OCI-LY3 (cell line): ENCODE measurements around the gene MAN2A2.
"Not testable (repeated sequence)": the region's sequence is repeated elsewhere in the genome, so short reads cannot be mapped to it uniquely, and the experiment has no call there.

Source experiments
- H2AFZ ChIP-seq: fragments of 200-600, 300-600 bp; shearing (Covaris generic); 2 replicates; pipeline ENCODE4 v1.6.0; 2014; ENCODE audit warnings: antibody characterized with exemption, low read depth, low read length
- H3K27ac ChIP-seq: fragments of 200-600, 300-600 bp; sonication (generic); 2 replicates; pipeline ENCODE4 v1.5.1; 2014; ENCODE audit warnings: mild to moderate bottlenecking, low read length, moderate library complexity, mixed read lengths
- H3K27me3 ChIP-seq: fragments of 200-600, 300-600 bp; sonication (generic); 2 replicates; pipeline ENCODE4 v1.6.1; 2014; ENCODE audit warnings: low read depth, low read length, mixed read lengths
- H3K36me3 ChIP-seq: fragments of 200-600, 300-600 bp; sonication (generic); replicated peaks from 2 replicates; pipeline ENCODE3; 2014; ENCODE audit warnings: low read depth, low read length, mixed read lengths
- H3K4me1 ChIP-seq: fragments of 300-600, 200-600 bp; sonication (generic); 2 replicates; pipeline ENCODE4 v1.6.1; 2014; ENCODE audit warnings: low read length, mixed read lengths
- H3K4me2 ChIP-seq: fragments of 200-600, 300-600 bp; sonication (generic); 2 replicates; pipeline ENCODE4 v1.6.1; 2014; ENCODE audit warnings: low read length, mixed read lengths
- H3K4me3 ChIP-seq: fragments of 300-600, 200-600 bp; sonication (generic); 2 replicates; pipeline ENCODE4 v1.5.1; 2014; ENCODE audit warnings: antibody characterized with exemption, mild to moderate bottlenecking, low read length, moderate library complexity
- H3K79me2 ChIP-seq: fragments of 300-600, 200-600 bp; shearing (Covaris generic); 2 replicates; pipeline ENCODE4 v1.6.1; 2014; ENCODE audit warnings: mild to moderate bottlenecking, low read length, mixed read lengths
- H3K9ac ChIP-seq: fragments of 300-600, 200-600 bp; shearing (Covaris generic); 2 replicates; pipeline ENCODE4 v1.6.0; 2014; ENCODE audit warnings: mild to moderate bottlenecking, low read length, moderate library complexity
- H3K9me3 ChIP-seq: fragments of 200-600, 300-600 bp; shearing (Covaris generic); 2 replicates; pipeline ENCODE4 v1.6.1; 2014; ENCODE audit warnings: low read length, mixed read lengths; ENCODE audit not compliant: insufficient read depth
- H4K20me1 ChIP-seq: fragments of 200-600, 300-600 bp; sonication (generic); 2 replicates; pipeline ENCODE4 v1.6.1; 2016; ENCODE audit warnings: low read length, mixed read lengths; ENCODE audit not compliant: insufficient read depth
- CTCF ChIP-seq: fragments of 200-600, 300-600 bp; sonication (generic); IDR thresholded peaks from 2 replicates; pipeline ENCODE4 v1.5.1; 2014; ENCODE audit warnings: antibody characterized with exemption, low read length, low read depth
- EZH2phosphoT487 ChIP-seq: fragments of 200-600 bp; shearing (Covaris generic); IDR thresholded peaks from 2 replicates; pipeline ENCODE4 v1.6.1; 2018; ENCODE audit warnings: antibody characterized with exemption, mixed run types, low read depth

Gene MAN2A2

DNA sequence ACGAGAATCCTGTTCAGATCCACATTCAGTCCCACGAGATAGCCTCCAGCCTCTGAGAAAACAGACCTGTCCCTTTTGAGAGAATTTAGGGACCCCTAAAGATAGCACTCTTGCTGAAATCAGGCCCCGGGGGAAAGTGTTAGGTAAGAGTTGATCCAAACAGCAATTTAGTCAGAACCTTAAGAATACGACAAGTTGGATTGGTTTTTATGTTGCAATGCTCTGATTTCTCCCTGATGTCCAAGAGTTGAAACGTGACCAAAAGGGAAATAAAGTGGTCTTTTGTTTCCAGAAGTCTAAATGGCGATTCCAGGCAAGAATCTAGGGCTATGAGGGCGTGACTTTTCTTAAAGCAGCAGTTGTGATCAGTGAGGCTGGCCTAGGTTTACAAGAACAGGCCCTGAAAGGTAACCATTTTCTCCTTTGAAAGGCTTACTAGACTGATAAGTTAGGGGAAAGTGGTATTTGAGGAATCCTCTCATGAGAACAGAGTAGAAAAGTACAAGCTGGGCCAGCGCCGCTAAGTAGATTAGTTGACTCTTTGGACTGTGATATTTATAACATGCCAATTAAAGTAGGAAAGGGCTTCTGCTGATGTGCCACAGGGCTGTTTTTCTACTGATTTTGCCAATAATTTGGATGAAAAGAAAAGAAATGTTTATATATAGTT lies 4.9 kb downstream of the MAN2A2 start:
- no peak overlapping the region for H3K4me3 ChIP-seq
- no peaks in the 10 kb centered on the region for H4K20me1 ChIP-seq
- no peak overlapping the region for H3K4me2 ChIP-seq
- no peak overlapping the region for H3K9ac ChIP-seq
- no peak overlapping the region for H3K27ac ChIP-seq
- H3K36me3 ChIP-seq, result peaks cover 15% of the 10 kb centered on the region
- H2AFZ ChIP-seq, result no peak overlapping the region
- H3K9me3 ChIP-seq, result no peaks in the 10 kb centered on the region
- no peaks in the 10 kb centered on the region for H3K27me3 ChIP-seq
- no peaks in the 10 kb centered on the region for H3K79me2 ChIP-seq
- no peak for TF ChIP-seq CTCF
- TF ChIP-seq EZH2phosphoT487, result no peak
- peaks cover 6% of the 10 kb centered on the region for H3K4me1 ChIP-seq

DNA sequence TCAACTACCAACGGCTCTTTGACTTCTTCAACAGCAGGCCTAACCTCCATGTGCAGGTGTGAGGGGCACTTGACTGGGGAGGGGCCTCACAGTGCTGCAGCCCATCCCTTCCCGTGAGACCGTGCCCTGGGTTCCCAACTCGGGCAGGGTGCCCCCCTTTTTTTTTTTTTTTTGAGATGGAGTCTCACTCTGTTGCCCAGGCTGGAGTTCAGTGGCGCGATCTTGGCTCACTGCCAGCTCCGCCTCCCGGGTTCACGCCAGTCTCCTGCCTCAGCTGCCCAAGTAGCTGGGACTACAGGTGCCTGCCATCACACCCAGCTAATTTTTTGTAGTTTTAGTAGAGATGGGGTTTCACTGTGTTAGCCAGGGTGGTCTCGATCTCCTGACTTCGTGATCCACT lies 6.3 kb downstream of the MAN2A2 start:
- H3K27me3 ChIP-seq, H3K4me2 ChIP-seq, H3K9me3 ChIP-seq, H3K9ac ChIP-seq, H4K20me1 ChIP-seq, H3K27ac ChIP-seq, H3K4me1 ChIP-seq, H3K79me2 ChIP-seq, H2AFZ ChIP-seq, H3K4me3 ChIP-seq: not testable (repeated sequence)
- peaks cover 21% of the 10 kb centered on the region for H3K36me3 ChIP-seq

DNA sequence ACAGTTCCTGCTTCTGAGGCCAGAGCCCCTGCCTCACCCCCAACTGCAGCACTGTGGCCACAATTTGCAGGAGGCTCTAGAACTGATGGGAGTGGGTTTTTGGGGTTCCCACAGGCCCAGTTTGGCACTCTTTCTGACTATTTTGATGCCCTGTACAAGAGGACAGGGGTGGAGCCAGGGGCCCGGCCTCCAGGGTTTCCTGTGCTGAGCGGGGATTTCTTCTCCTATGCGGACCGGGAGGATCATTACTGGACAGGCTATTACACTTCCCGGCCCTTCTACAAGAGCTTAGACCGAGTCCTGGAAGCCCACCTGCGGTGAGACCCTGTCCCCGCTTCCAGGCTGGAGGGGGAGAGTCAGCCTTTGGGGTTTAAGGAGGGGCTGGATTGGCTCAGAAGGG lies 6.9 kb downstream of the MAN2A2 start:
- no peaks in the 10 kb centered on the region for H3K79me2 ChIP-seq
- H3K4me3 ChIP-seq, result no peak overlapping the region
- no peaks in the 10 kb centered on the region for H3K27me3 ChIP-seq
- no peaks in the 10 kb centered on the region for H3K4me1 ChIP-seq
- peaks cover 19% of the 10 kb centered on the region for H3K36me3 ChIP-seq
- H2AFZ ChIP-seq, result no peak overlapping the region
- no peaks in the 10 kb centered on the region for H3K9me3 ChIP-seq
- no peak for TF ChIP-seq EZH2phosphoT487
- no peak for TF ChIP-seq CTCF
- no peak overlapping the region for H3K9ac ChIP-seq
- no peak overlapping the region for H3K4me2 ChIP-seq
- no peaks in the 10 kb centered on the region for H4K20me1 ChIP-seq
- H3K27ac ChIP-seq, result no peak overlapping the region

DNA sequence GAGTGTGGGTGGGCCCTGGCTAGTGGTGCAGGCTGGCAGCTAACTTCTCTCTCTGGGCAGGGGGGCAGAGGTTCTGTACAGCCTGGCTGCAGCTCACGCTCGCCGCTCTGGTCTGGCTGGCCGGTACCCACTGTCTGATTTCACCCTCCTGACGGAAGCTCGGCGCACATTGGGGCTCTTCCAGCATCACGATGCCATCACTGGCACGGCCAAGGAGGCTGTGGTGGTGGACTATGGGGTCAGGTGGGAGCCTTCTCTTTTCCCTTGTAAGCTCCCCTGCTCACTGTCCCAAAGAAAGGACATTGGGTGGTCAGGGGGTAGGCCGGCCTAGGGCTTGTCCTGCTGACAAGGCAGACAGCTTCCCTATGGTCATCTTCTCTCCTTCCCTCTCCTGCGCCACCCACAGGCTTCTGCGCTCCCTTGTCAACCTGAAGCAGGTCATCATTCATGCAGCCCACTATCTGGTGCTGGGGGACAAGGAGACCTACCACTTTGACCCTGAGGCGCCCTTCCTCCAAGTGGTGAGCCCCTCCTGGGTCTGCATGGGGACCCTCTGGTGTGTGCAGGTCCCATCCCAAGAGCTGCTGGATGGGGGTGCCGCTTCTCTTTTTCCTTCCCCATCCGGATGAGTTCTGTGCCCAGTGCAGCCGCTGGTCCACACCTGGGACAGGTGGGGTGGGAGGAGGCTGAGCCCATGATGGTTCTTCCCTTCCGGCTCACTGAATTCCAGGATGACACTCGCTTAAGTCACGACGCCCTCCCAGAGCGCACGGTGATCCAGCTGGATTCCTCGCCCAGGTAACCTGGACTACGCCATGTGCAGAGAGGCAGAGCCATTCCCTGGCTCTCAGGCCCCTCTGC lies 7.6 kb downstream of the MAN2A2 start:
- H3K27ac ChIP-seq, result no peak overlapping the region
- no peak overlapping the region for H3K4me2 ChIP-seq
- H3K27me3 ChIP-seq, result no peaks in the 10 kb centered on the region
- no peak overlapping the region for H3K9ac ChIP-seq
- H3K36me3 ChIP-seq, result peaks cover 19% of the 10 kb centered on the region
- no peak overlapping the region for H2AFZ ChIP-seq
- no peak for TF ChIP-seq EZH2phosphoT487
- TF ChIP-seq CTCF, result no peak
- H3K4me1 ChIP-seq, result no peaks in the 10 kb centered on the region
- H3K4me3 ChIP-seq, result no peak overlapping the region
- no peaks in the 10 kb centered on the region for H3K79me2 ChIP-seq
- no peaks in the 10 kb centered on the region for H4K20me1 ChIP-seq
- no peaks in the 10 kb centered on the region for H3K9me3 ChIP-seq
